ENCODE measurements around the gene LLPH.

The LLPH gene

DNA sequence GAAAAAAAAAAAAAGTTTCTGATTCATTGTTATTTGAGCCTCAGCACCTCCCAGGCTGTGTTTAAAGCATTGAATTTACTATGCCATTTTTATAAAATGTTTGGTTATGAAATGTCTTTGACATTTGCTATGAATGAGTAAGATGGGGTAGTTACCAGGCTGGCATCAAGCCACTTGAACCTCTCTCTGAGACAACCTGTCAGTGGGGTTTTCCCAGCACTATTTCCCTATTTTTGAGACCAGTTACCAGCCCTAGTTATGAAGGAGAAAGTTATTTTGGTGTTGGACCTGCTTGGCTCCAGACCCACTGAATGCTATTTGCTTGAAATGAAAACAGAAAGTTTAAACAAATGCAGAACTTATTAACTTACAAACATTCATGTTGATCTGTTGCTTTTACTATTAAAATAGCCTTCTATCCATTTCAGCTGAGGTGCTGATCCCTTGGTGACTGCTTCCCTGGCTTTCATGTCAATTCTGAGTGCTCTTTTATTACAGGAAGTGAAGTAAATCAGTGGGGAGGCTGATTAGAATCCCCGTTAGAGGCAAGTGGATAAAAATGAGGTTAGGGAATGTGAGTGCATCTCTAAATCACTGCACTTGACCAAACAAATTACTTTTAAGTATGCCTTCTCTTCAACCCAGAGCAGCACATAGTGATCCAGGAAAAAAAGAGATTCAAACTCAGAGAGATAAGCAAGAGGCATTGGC, 37.8 kb downstream of the LLPH start:
- TF ChIP-seq CTCF (IDR thresholded peaks at IDR 0.05), result no peak
- no peak for TF ChIP-seq ZFX (IDR thresholded peaks at IDR 0.05; ENCODE audit: borderline replicate concordance)
- H3K27ac ChIP-seq, result no peak overlapping the region

GRCh38 chr12:66090157-66090556, 40.4 kb downstream of the LLPH start:
- H3K27ac ChIP-seq, result no peak overlapping the region
- TF ChIP-seq CTCF (IDR thresholded peaks at IDR 0.05) (no peak), ZFX (IDR thresholded peaks at IDR 0.05; ENCODE audit: borderline replicate concordance) (no peak)

DNA sequence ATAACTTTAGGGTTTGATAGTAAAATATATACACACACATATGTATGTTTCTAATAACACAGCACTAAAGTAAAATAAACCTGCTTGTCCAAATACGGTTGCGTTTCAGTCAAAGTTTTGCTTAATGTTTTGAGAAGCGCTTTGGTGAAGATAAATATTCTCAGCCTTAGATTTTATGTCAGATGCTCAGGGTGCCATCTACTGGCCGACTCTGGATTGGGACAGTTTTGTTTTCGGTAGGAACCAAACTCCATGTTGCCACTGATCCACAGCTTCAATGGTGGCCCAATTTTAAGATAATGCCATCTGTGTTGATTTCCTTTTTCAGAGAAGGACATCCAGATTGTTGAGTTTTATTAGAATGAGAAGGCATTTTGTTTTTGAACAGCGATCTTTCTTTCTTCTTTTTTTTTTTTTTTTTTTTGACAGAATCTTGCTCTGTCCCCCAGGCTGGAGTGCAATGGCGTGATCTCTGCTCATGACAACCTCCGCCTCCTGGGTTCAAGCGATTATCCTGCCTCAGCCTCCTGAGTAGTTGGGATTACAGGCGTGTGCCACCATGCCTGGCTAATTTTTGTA, 43.1 kb downstream of the LLPH start:
- no peak overlapping the region for H3K27ac ChIP-seq
- TF ChIP-seq ZFX (IDR thresholded peaks at IDR 0.05; ENCODE audit: borderline replicate concordance), result no peak
- TF ChIP-seq CTCF (IDR thresholded peaks at IDR 0.05), result peak; percentile 97

DNA sequence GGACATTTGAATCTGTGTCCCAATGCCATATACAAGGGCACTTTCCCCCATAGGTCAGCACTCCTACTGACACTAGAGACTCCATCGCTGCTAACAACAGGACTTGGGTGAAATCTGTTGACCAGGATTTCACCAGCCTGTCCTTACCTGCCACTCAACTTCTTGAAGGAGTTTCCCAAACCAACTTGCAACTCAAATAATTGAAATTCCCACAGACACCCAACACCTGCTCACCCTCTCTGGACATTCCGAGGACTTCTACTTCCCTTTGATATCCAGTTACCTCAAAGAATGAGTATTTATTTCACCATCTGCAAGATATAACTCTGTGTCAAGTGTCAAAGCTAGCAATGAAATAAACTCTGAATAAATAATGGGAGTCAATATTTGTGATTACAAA, 44.6 kb downstream of the LLPH start:
- no peak for TF ChIP-seq CTCF (IDR thresholded peaks at IDR 0.05)
- TF ChIP-seq ZFX (IDR thresholded peaks at IDR 0.05; ENCODE audit: borderline replicate concordance), result no peak
- H3K27ac ChIP-seq, result no peak overlapping the region

DNA sequence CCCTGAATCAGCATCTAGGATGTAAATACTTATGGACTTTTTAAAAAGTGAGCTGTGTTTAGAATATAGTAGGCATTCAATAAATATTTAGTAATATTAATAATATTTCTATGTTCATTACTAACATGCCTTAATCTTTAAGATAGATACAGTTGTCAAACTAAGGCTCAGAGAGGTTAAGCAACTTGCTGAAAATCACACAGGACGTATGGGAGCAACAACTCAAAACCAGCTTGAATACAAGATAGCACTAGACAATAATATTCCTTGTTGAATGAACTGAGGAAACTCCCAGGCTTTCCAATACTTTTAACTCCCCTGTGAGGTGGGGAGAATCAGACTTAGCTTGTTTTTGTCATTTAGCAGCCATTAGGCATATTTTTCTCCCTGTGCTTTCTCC, 45.3 kb downstream of the LLPH start:
- TF ChIP-seq CTCF (IDR thresholded peaks at IDR 0.05) (no peak), ZFX (IDR thresholded peaks at IDR 0.05; ENCODE audit: borderline replicate concordance) (no peak)
- H3K27ac ChIP-seq, result no peak overlapping the region

DNA sequence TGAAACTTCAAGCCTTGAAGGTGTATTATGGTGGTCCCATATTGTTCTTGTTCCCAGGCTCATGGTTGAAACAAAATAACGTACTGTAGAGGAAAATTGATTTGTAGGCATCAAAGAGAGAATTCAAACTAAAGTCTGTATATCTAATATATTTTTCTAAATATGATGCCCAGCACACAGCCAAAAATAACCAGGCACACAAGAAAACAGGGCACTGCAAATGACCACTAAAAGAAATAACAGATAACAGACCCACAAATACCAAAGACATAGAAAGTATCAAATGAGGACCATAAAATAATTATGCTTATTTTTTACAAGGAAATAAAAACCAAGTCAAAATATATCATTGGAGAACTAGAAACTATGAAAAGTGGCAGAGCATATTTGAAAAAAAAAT, 46.8 kb downstream of the LLPH start:
- H3K27ac ChIP-seq, result no peak overlapping the region
- TF ChIP-seq CTCF (IDR thresholded peaks at IDR 0.05) (no peak), ZFX (IDR thresholded peaks at IDR 0.05; ENCODE audit: borderline replicate concordance) (no peak)

DNA sequence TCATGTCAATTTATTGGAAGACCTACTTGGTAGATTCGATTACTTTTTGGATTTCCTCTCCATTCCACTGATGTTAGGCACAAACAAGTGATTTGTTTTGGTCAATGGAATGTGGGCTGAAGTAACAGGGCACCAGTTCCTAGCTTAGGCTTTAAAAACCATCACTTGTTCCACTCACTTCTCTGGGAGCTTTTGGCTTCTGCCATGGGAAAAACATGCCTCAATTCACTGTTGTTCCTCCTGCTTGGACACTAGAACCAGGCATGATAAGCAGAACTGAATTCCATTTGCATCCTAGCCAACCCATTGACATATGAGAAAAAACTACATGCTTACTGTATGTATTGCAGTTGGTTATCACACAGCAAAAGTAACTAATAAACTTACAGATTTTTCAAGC, 47.8 kb downstream of the LLPH start:
- no peak overlapping the region for H3K27ac ChIP-seq
- TF ChIP-seq CTCF (IDR thresholded peaks at IDR 0.05), result no peak
- no peak for TF ChIP-seq ZFX (IDR thresholded peaks at IDR 0.05; ENCODE audit: borderline replicate concordance)

All from 22Rv1 (cell line).